Measurements from ENCODE around the gene KCTD16.

The KCTD16 gene

GRCh38 chr5:144469106-144469505, 298.4 kb downstream of the KCTD16 start:
- DNase-seq: no peak

GRCh38 chr5:144472221-144472620, 301.5 kb downstream of the KCTD16 start:
- DNase-seq: no peak

GRCh38 chr5:144473650-144474049, 303.0 kb downstream of the KCTD16 start:
- DNase-seq: no peak

GRCh38 chr5:144478565-144478964, 307.9 kb downstream of the KCTD16 start:
- no peak for DNase-seq

- DNase-seq: no peak
Observed at GRCh38 chr5:144481861-144482260, 311.2 kb downstream of the KCTD16 start.

GRCh38 chr5:144484124-144484897, 313.6 kb downstream of the KCTD16 start:
- no peak for DNase-seq

GRCh38 chr5:144485540-144485939, 314.9 kb downstream of the KCTD16 start:
- DNase-seq: no peak

GRCh38 chr5:144487207-144487606, 316.5 kb downstream of the KCTD16 start:
- DNase-seq: no peak

GRCh38 chr5:144487761-144488160, 317.1 kb downstream of the KCTD16 start:
- no peak for DNase-seq

GRCh38 chr5:144503123-144503522, 332.4 kb downstream of the KCTD16 start:
- no peak for DNase-seq

- no peak for DNase-seq
Observed at GRCh38 chr5:144504929-144505577, 334.4 kb downstream of the KCTD16 start.

- no peak for DNase-seq
Observed at GRCh38 chr5:144510845-144511579, 340.3 kb downstream of the KCTD16 start.

- no peak for DNase-seq
Observed at GRCh38 chr5:144511580-144512072, 341.0 kb downstream of the KCTD16 start.

GRCh38 chr5:144522698-144523097, 352.0 kb downstream of the KCTD16 start:
- DNase-seq: no peak

- DNase-seq: no peak
Observed at GRCh38 chr5:144525000-144525399, 354.3 kb downstream of the KCTD16 start.

GRCh38 chr5:144531188-144531587, 360.5 kb downstream of the KCTD16 start:
- no peak for DNase-seq
